Epithelial cell of esophagus (primary cell): ENCODE measurements around the gene CHD5.

Experiments used
- DNase-seq: peaks from one replicate; pipeline ENCODE4 v3.0.0; 2010; ENCODE audit warnings: low read depth
- H3K4me3 ChIP-seq: 2 replicates; pipeline ENCODE4 v1.5.1; 2011; ENCODE audit warnings: mild to moderate bottlenecking, low read length, control low read depth
- CTCF ChIP-seq: IDR thresholded peaks from 2 replicates; pipeline ENCODE4 v1.5.1; 2011; ENCODE audit warnings: low read depth, mild to moderate bottlenecking, low read length, control low read depth, inconsistent platforms; ENCODE audit not compliant: insufficient read depth; ENCODE audit errors: missing control alignments

CHD5 gene

GRCh38 chr1:6140413-6140812 lies 39.7 kb downstream of the CHD5 start:
- no peak for TF ChIP-seq CTCF
- no peak overlapping the region for H3K4me3 ChIP-seq
- DNase-seq, result no peak

- DNase-seq, result no peak
- TF ChIP-seq CTCF, result no peak
- no peak overlapping the region for H3K4me3 ChIP-seq
Observed at GRCh38 chr1:6137758-6138157, 42.4 kb downstream of the CHD5 start.

GRCh38 chr1:6136516-6137220 lies 43.5 kb downstream of the CHD5 start:
- TF ChIP-seq CTCF, result no peak
- no peak overlapping the region for H3K4me3 ChIP-seq
- DNase-seq, result no peak

- no peak for TF ChIP-seq CTCF
- no peak overlapping the region for H3K4me3 ChIP-seq
- DNase-seq, result no peak
Observed at GRCh38 chr1:6134741-6135510, 45.2 kb downstream of the CHD5 start.

- DNase-seq, result no peak
- H3K4me3 ChIP-seq, result no peak overlapping the region
- no peak for TF ChIP-seq CTCF
Observed at GRCh38 chr1:6134206-6134605, 45.9 kb downstream of the CHD5 start.

- no peak for DNase-seq
- no peak overlapping the region for H3K4me3 ChIP-seq
- no peak for TF ChIP-seq CTCF
Observed at GRCh38 chr1:6133146-6133895, 46.8 kb downstream of the CHD5 start.
